HL-60/S4 treated with phorbol 12-myristate 13-acetate at 8.2 ng/mL for 4 days and 3 days (cell line): ENCODE results near the gene SLC28A1.
"Not testable (repeated sequence)": the region's sequence is repeated elsewhere in the genome, so short reads cannot be mapped to it uniquely, and the experiment has no call there.

Source experiments
- in situ Hi-C: fragments of 300-500 bp; cut with MboI; formaldehyde crosslinking; loops from 2 replicates; pipeline ENCODE4 v1.15.0; 2022; ENCODE audit warnings: low sequenced_read_pairs

Gene SLC28A1

DNA sequence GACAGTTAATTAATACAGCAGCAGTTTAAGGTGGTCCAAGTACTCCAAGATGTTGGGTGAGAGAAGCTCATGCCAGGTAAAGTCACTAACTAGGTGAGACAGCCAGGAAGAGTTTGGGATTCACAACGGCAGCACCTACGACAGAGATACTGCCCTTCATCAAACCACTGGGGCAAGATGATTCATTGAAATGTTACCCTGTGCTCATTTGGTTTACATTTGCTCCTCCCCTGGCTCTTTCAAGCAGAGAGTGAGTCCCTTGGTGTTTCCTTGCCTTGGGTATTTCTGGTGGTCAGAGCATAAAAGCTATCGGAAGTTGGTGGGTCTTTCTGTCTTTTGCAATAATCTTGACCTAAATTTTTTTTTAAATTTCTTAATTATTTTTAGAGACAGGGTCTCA lies 77.2 kb downstream of the SLC28A1 start:
- in situ Hi-C loops: loop anchor here (10.0 kb wide), 1 partner anchor 83 kb away; no protein-coding TSS in a partner anchor

DNA sequence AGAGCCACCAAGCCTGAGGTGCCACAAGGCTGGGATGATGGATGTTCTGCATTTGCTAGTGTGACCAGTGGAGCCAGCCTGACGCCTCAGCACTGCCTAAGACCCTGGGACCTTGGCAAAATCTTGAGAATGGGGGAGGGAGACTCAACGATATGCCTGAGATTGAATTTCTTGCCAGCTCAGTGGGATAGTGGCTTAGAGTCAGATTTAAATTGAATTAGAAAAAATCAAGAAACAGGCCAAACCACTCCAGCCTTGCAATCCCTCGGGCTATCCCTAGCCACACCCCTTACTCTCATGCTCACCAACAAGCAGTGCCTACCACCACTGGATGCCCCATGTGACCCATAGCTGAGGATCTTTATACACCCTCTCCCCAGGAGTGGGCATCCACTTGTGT lies 78.5 kb downstream of the SLC28A1 start:
- in situ Hi-C loops: loop anchor here (10.0 kb wide), 1 partner anchor 82 kb away; no protein-coding TSS in a partner anchor

DNA sequence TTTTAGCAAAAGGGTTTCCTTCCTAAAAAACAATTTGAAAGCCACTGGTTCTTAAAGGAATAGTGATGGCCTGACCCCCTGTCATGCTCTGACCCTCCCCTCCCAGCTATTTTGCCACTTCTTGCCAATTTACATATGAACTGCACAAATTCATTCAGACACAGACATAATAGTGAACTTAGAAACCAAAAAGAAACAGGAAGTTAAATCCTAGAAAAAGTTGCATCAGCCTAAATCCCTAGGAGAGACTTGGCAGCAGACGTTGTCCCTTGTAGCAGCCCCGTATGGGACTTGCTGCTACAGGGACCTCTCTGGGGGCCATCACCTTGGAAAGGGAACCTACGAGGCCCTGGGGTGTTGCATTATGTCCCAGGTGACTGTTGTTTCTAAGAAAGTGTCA lies 82.9 kb downstream of the SLC28A1 start:
- in situ Hi-C loops: loop anchor here (10.0 kb wide), 1 partner anchor 77 kb away; no protein-coding TSS in a partner anchor

DNA sequence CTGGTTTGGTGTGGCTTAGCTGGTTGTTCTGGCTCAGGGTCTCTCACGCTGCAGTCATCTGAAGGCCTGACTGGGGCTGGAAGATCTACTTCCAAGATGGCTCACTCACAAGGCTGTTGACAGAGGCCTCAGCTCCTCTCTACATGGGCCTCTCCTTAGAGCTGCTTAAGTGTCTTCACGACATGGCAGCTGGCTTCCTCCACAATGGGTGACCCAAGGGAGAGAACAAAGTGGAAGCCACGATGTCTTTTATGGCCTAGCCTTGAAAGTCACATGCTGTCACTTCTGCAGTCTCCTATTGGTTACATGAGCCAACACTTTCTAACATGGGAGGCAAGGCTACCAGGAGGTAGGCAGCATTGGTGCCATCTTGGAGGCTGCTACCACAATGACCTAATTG lies 83.8 kb downstream of the SLC28A1 start:
- in situ Hi-C loops: loop anchor here (10.0 kb wide), 1 partner anchor 76 kb away; no protein-coding TSS in a partner anchor

DNA sequence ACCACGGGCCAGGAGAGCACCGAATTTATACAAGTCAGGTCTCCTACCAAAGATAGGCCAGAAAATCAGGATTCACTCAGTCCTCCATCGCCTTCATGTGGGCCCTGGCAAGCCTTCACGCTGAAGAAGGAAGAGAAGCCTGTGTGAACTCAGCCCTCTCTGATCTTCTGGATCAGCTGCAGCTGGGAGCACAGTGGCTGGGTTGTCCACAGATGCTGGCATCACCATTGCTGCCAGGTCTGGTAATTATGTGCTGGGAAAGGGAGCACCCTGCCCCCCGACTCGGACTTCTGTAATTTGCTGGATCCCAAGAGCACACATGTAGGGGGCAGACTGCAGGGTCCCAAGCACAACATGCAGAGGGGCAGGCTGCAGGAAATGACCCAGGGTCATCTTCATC lies 84.8 kb downstream of the SLC28A1 start:
- in situ Hi-C loops: loop anchor here (10.0 kb wide), 1 partner anchor 76 kb away; no protein-coding TSS in a partner anchor

DNA sequence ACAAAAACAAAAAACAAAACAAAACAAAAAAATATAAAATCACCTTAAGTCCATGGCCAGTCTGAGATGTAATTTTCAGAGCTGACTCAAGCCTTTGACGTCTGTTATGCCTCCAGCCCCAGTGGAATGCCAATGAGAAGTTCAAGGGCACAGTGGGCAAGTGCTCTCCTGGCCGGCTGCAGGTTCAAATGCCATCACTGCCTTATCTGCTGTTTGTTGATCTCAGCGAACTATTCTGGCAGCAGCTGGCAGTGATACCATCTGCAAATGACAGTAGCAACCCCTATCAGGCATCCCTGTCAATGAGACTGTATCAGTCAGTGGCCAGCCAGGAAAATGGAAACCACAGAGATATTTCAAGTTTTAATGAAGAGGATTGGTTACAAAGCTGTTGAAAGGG lies 86.4 kb downstream of the SLC28A1 start:
- in situ Hi-C loops: no loop called here

DNA sequence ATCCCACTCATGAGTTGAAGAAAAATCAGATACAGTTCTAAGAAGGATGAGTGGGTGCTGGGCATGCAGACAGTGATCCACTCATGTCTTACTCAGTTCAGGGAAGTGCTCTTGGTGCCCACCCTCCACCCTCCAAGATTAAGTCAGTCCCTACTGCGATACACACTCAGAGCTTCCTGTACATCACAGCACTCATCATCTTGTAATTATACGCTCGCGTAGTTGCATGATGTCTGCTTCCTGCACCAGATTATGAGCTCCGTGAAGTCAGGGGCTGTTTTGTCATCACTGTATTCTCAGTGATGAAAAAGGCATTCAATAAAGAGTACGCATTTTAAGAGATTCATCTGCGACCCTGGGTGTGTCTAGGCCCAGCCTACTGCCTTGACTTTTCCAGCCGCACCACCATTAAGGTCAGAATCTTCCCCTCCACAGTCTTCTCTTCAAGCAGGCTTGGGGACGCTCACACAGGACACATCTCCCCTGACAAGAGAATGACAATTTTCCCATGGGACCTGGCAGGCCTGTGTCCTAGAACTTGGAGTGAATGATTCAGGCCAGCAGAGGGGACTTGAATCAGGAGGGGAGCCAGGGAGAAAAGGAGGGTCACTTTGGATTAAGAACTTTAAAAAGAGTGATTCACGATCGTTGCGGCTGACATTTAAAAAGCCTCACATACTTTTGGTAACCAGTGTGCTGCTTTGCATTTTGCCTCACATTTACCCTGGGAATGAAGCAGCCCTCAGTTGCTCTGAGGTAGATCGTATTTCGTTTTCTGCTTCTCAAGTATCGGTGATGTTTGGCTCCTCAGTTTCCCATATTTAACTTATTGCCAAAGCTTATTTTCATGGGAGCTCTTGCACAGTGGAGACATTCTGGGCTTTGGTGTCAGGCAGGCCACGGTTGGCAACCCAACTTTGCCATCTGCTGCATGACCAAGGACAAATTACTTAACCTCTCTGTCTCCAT lies 89.3 kb downstream of the SLC28A1 start:
- in situ Hi-C loops: no loop called here

DNA sequence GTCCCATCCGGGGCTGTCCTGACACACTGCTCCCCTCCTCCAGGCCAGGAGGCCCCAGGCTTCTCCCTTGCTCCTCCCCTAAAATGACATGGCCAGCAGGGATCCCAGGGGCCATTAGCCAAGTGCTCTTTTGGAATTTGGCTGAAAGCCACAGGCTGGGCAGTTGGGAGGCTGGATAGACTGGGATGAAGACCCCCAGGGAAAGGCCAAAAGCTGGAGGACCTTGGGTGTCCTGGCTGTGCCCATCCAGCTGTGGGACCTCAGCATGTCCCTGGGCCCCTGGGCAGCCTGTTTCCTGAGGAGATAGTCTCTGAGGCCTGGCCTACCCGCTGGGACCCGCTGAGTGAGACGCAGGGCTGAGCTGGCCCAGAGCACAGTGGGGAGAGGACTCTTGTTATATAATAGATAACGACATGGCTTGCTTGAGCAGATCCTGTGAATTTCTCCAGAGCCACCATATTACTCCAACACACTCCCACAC lies 91.4 kb downstream of the SLC28A1 start:
- in situ Hi-C loops: no loop called here

DNA sequence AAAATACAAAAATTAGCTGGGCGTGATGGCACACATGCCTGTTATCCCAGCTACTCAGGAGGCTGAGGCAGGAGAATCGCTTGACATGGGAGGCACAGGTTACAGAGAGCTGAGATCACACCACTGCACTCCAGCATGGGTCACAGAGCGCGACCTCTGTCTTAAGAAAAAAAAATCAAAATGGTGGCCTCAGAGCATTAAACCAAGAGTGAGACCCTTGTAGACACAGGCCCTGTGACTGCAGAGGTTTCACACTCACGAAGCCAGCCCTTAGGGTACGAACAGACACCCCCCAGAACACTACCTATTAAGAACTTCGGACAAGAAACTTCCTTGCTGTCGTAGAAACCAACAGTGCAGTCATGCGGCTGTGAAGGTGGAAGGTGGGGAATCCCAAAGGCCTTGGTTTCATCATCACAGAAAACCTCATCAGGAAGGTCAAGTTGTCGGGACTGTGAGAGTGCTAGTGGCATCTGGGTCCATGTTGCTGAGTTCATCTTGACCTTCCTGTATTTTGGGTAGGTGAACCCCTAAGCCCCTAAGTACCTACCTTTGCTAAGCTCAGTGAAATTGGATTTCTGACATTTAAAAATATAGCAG lies 92.4 kb downstream of the SLC28A1 start:
- in situ Hi-C loops: no loop called here

DNA sequence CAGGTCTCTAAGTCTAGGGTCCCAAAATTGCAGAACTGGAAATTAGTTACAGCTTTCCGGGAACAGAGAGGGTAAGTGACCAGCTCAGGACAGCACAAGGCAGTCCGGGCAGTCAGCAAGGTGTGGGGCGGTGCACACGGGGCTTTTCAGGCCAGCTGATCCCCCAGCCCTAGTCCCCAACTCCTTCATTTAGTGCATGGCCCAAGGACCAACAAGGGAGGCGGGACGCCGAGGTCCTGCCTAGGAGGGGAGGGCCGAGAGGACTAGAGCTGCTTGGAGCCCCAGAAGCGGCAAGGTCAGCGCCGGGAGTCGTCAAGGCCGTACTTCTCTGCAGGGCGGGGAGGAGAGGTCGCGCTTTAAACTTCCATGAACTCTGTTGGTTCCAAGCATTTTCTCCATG lies 95.2 kb downstream of the SLC28A1 start:
- in situ Hi-C loops: no loop called here

DNA sequence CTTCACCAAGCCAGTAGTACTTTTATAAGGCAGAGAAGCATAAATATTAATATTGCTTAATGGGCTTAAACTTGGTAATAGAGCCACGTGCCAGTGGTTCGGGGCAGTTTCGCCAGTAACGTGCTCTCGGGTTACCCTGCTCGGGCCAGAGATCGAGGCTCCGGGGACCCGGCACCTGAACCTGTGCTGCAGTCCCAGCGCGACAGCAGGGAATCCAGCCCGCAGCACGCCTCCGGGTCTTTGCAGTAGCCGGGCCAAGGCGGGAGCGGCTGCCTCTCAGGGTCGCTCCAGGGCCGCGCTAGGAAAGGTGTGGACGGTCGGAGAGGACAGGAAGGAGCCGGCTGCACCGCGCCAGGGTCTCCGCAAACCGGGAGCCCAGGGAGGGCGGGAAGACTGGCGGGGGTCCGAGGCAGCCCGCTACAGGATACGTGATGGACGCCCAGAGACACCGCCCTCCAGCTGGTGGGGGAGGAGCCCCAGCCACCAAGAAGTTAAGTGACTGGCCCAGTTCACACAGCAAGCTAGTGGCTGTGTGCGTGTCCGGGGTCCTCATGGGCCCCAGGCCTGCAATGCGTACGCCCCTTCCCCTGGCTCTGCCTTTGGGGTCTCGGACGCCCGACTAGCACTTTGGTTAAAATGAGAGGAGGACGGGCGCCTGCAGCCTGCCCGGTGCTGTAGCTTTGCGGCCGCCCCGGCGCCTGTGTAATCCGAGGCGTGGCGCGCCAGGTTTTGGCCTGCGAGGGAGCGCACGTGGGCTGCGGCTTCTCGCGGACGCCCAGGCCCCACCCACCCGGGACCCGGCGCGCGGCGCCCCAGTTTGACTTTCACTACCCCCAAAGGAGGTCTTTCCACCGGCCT lies 96.0 kb downstream of the SLC28A1 start:
- in situ Hi-C loops: no loop called here

DNA sequence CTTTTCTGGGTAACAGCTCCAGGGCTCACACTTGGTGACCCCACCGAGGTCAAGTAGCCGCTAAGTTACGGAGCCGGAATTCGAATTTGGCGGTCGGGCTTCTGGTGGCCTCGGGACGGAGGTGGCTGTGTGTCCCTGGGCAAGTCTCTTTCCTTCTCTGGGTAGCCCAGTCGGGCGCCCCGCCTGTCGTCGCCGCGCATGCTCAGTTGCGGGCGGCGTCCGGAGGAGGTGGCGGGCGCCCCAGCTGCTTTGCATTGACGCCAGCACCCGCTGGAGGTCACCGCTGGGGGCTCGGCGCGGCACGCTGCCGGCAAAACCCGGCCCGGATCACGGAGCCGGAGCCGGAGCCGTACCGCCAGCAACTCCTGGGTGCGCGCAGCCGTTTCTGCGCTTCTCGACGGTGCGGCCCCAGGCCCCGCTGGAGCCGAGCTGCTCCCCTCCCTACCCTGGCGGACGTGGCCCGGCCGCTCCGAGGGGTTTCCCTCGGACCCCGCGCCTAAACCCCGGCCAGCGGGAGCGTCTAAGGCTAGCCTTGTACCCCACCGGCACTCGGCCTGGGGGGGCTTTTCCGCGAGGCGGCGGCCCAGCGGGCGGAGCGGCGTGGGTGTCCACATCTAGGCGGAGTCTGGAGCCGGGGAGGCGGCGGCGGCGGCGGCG lies 96.7 kb downstream of the SLC28A1 start:
- in situ Hi-C loops: no loop called here

DNA sequence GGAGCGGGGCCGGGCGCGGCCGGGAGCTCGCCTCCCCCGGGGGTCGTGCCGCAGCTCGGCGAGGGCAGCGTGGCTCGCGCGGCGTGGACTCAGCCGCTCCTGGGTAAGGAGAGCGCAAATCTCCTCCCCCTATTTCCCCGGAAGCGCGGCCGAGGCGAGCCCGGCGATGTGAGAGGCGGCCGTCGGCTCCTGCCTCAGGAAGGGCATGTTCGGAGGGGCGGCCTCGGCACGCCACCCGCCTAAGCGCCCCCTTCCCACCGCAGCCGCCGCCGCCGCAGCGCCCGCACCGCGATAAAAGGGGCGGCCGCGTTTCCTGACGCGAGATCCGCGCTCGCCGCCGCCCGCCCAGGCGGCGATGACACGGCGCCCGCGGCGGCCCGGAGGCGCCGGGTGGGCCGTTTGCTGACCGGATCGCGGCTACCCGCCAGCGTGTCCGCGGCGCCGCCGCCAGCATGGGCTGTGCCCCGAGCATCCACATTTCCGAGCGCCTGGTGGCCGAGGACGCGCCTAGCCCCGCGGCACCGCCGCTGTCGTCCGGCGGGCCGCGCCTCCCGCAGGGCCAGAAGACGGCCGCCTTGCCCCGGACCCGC lies 97.3 kb downstream of the SLC28A1 start, which contains the start of gene PDE8A:
PDE8A (plus strand) TSS at position 146 of the 590 bp plus-strand sequence; CDS start at position 453, 307 bp downstream.
- in situ Hi-C loops: no loop called here

DNA sequence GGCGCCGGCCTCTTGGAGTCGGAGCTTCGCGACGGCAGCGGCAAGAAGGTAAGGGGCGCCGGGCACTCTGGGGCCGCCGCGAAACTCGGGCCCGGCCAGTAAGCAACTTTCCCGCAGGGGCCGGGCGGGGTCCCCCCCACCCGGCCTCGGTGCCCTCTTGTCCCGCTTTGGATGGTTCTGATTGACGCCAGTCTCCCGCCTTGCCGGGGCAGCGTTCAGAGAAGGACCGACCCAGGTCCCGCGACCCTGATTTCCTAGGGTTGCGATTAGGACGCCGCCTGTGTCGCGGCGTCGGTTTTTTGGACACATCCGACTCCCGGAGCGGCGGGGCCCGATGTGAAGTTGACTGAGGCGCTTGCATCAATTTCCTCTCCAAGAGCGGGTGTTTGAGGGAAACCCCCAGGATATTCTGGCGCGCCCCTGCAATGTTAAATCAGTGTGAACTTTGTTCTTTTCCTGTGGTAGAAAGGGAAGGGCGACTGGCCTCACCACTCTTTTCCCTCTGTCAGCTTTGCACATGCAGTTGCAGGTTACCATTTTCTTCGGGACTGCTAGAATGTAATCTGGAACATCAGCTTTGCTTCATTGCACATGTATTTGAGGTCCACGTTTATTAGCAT lies 97.9 kb downstream of the SLC28A1 start:
- in situ Hi-C loops: no loop called here

DNA sequence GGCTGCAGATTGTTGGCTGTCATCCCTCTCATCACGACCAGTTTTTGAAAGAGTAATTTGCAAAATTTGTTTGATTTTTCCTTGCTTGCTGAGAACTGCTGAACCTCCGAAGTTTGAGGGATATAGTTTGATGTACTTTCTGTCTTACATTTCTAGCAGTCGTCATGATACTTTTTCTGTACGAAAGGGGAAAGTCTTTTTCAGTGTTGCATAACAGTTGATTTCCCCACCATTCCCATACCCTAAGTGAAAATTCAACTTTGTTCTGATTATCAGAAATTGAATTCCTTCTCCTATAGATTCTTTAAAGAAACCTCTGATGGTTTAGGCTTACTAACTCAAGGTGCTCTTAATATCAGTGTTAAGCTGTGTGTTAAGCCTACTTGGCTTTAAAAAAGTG lies 98.8 kb downstream of the SLC28A1 start:
- in situ Hi-C loops: no loop called here

DNA sequence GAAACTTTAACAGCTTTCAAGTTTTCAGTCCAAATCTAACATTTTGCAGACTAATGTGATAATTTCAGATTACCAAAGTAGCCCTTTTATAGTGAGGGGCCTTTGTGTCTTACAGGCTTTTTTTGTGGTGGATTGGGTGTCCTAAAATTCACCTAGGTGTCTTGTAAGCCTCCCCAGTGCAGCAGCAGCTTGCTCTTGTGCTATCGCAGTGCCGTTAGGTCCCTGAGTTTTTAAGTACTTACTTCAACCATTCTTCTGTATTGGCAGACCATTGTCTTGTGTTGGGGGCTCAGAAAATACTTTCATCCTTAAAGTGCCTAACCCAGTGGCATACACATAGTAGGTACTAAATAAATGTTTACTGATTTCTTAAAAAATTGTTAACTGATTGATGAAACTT lies 99.2 kb downstream of the SLC28A1 start:
- in situ Hi-C loops: no loop called here

DNA sequence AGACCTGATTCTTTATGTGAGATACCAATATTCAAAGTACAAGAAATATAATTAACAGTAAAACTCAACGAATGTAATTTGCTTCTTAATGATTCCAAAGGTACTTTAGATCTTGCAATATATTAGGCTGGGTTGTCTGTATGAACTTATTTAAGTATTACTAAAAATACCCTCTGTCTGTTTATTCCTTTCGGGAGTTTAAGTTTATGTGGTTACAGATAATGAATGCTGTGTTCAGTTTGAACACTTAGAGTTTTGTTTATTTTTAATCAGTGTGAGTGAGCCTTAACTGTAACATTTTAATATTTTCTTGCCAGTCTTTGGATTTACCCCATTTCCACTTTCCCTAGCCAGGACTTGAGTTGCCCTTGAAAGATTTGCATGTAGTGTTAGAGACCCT lies 100.7 kb downstream of the SLC28A1 start:
- in situ Hi-C loops: no loop called here

DNA sequence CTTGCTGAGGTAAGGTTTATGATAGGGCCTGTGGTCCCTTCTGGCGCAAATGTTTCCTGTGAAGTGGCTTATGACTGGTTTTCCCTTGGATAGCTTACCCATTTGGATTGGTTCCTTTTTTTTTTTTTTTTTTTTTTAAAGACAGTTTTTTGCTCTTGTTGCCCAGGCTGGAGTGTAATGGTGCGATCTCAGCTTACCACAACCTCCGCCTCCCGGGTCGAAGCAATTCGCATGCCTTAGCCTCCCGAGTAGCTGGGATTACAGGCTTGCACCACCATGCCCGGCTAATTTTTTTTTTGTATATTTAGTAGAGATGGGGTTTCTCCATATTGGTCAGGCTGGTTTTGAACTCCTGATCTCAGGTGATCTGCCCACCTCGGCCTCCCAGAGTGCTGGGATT lies 102.9 kb downstream of the SLC28A1 start:
- in situ Hi-C loops: not testable (repeated sequence)

DNA sequence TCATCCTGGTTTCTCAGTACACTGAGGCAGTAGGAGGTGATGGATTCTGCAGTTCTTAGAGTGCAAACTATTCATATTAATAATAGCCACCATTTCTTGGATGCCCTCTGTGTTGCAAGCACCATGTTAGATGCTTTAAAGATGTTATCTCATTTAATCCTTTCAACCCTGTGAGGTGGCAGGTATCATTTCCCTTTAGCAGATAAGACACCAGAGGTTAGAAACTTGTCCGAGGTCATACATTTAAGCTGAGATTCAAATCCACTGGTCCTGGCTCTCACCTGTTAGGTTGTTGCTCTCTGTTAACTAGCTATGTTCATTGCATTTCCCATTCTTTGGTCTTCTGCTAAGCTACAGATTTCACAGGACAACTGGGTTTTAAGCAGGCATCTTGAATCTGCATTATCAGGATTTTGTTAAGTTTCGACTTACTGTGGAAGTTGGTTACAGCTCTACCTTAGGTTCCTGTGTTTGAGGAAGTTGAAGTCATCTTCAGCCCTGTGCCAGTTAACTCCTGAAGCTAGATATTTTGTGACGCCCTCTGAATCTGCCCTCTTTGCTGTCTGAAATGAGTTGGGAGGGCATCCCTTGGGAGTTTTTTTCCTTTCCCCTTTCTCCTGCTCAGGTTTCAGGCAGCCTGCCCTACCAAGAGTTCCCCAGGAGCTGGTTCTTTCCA lies 103.6 kb downstream of the SLC28A1 start:
- in situ Hi-C loops: no loop called here
